Chondrocyte (in vitro differentiated cells): Measurements from ENCODE around the gene PNKP. TPM values are rescaled to one million over a fixed set of nuclear protein-coding genes. Genes with fewer than 3 reads are reported as not detected.
A peak's percentile ranks its signal among the peaks of the same experiment; 100 is the strongest.

ENCODE experiments used
- DNase-seq: peaks from one replicate; pipeline ENCODE4 v3.0.0; 2021; ENCODE audit warnings: mixed read lengths, low spot score
- H3K27ac Mint-ChIP-seq: one replicate; pipeline ENCODE4 v1.8.0; 2021; ENCODE audit warnings: mild to moderate bottlenecking, moderate library complexity, mixed read lengths; ENCODE audit not compliant: unreplicated experiment
- H3K27me3 Mint-ChIP-seq: 2 replicates; pipeline ENCODE4 v1.8.0; 2021; ENCODE audit warnings: low read depth, mixed read lengths
- H3K36me3 Mint-ChIP-seq: 2 replicates; pipeline ENCODE4 v1.8.0; 2021; ENCODE audit warnings: low read depth, mixed read lengths
- H3K4me1 Mint-ChIP-seq: 2 replicates; pipeline ENCODE4 v1.8.0; 2021; ENCODE audit warnings: low read depth, mild to moderate bottlenecking, mixed read lengths
- H3K4me3 Mint-ChIP-seq: one replicate; pipeline ENCODE4 v1.8.0; 2021; ENCODE audit warnings: mild to moderate bottlenecking, moderate library complexity, mixed read lengths; ENCODE audit not compliant: unreplicated experiment
- H3K9me3 Mint-ChIP-seq: 2 replicates; pipeline ENCODE4 v1.8.0; 2021; ENCODE audit warnings: low read depth, mixed read lengths
- CTCF ChIP-seq: fragments of 200-600 bp; sonication (generic); IDR thresholded peaks from 2 replicates; pipeline ENCODE4 v1.5.0; 2021; ENCODE audit warnings: antibody characterized with exemption, mild to moderate bottlenecking, moderate library complexity
- long read RNA-seq: library from polyadenylated mRNA; stranded (forward); transcript quantifications from one replicate; pipeline ENCODE4 v2.0.0, GENCODE V29; 2021
- total RNA-seq: library from RNA; stranded (reverse); gene quantifications from 3 replicates; pipeline ENCODE4 v1.2.1, GENCODE V29; 2021

Gene PNKP
- 51.4 to 97.0 TPM (median 52.4 TPM) in 3 replicates for total RNA-seq
- long read RNA-seq, transcript PNKP-201 (17 exons, 2,041 nt) = major isoform, 12 of 26 reads
- long read RNA-seq, transcript PNKP-207 (16 exons, 1,665 nt) = minor isoform, 5 of 26 reads
- long read RNA-seq, partial matches to known transcripts = 1 of 26 reads
- long read RNA-seq, other reads (novel, unspliced or antisense) = 8 of 26 reads

DNA sequence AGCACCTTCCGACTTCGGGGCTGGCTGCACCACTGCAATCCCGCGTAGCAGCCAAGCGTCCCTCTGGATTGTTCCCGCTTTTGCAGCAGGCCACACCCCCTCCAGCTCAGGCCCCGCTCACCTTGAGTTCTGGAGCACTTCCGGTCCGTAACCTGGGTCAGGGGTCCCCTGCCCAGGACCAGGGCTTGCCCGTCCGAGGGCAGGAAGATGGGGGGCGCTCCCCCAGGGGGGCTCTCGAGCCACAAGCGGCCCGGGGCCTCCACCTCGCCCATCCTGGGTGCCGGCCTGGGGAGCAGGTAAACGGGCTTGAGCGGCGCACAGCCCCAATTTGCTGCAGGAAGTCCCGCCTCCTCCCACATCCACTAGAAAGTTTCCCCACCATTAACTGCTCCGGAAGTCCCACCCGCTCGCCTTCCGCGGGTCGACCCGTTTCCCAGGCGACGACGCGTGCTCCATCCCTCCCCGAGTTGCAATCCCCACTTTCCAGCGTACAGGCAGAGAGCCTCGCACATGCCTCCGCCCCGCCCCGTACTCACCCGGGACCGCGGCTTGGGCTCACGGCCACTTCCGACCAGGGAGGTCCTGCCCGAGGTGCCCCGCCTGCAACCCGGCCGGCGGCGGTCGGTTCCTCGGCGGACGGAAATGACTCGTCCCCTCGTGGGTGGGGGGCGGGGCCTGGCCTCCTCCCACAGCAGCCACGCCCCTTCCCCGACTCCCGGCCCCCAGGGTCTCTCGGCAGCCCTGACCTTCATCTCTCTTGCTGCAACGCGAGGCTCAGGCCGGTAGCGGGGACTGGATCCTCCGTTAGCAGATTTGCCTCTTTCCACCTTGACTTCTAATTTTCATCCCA lies at the start of gene PNKP:
PNKP (minus strand) TSS at position 644 of the 850 bp plus-strand sequence; CDS start at position 272, 372 bp downstream.
- DNase-seq = peak; percentile 96
- Mint-ChIP-seq H3K4me1 (peaks cover 40% of the 10 kb centered on the region), H3K4me3 (peak within 1 kb of the TSS; percentile 96), H3K27ac (peak within 1 kb of the TSS; percentile 89), H3K9me3 (no peaks in the 10 kb centered on the region), H3K36me3 (peaks cover 14% of the 10 kb centered on the region), H3K27me3 (no peaks in the 10 kb centered on the region)
- no peak for TF ChIP-seq CTCF

DNA sequence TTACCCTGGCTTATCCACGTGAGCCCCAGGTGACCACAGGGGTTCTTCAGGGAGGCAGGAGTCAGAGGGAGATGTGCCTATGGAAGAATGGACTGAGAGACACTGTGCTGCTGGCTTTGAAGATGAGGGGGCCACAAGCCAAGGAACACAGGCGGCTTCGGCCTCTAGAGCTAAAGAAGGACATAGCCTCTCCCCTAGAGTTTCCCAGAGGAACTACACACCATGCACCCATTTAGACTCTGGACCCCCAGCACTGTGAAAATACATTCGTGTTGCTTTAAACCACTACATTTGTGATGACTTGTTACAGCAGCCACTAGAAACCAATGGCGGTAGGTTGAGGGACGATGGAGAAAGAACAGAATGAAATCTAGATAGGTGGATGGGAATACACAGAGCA lies 47.9 kb upstream of the PNKP start:
- DNase-seq = no peak
- H3K36me3 Mint-ChIP-seq = peaks cover 13% of the 10 kb centered on the region
- H3K4me1 Mint-ChIP-seq = peaks cover 11% of the 10 kb centered on the region

DNA sequence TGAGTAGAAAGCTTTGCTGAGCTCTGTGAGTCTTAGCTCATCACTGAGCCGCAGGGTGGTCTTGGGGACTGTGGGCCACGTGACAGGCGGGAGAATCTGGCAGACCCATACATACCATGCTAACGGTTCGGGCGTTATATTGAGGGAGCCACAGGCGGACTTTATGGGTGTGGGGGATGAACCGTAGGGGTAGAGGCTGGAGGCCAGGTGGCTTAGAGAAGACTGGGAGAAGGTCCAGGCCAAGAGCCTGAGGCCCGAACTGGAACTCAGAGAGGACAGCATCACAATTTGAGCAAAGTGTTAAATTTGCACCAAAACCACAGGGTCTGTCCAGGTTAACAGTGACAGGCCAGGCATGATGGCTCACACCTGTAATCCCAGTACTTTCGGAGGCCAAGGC lies 46.3 kb upstream of the PNKP start:
- no peak for TF ChIP-seq CTCF
- Mint-ChIP-seq H3K4me3 (no peak overlapping the region), H3K27me3 (no peaks in the 10 kb centered on the region), H3K9me3 (peaks cover 4% of the 10 kb centered on the region), H3K27ac (no peak overlapping the region), H3K4me1 (peaks cover 11% of the 10 kb centered on the region), H3K36me3 (peaks cover 13% of the 10 kb centered on the region)
- no peak for DNase-seq

More for the DNA sequence above, 47.9 kb upstream of the PNKP start:
- H3K9me3 Mint-ChIP-seq = peaks cover 4% of the 10 kb centered on the region
- peak; percentile 19 for TF ChIP-seq CTCF
- H3K27ac Mint-ChIP-seq = no peak overlapping the region
- no peaks in the 10 kb centered on the region for H3K27me3 Mint-ChIP-seq
- no peak overlapping the region for H3K4me3 Mint-ChIP-seq

GRCh38 chr19:49912965-49913685 lies 45.7 kb upstream of the PNKP start:
- Mint-ChIP-seq H3K9me3 (peaks cover 4% of the 10 kb centered on the region), H3K27me3 (no peaks in the 10 kb centered on the region), H3K27ac (peak overlapping the region; percentile 41), H3K36me3 (peaks cover 18% of the 10 kb centered on the region), H3K4me1 (peaks cover 11% of the 10 kb centered on the region), H3K4me3 (no peak overlapping the region)
- TF ChIP-seq CTCF = no peak
- DNase-seq = no peak
